ENCODE results near the gene CMIP. TPM values are rescaled to one million over a fixed set of nuclear protein-coding genes. Genes with fewer than 3 reads are reported as not detected.

The CMIP gene
- polyA plus RNA-seq, 3 donors, result 0.85 to 61.9 (median 0.93) TPM

GRCh38 chr16:81399909-81400308 lies 44.7 kb upstream of the CMIP start:
- no peak for TF ChIP-seq CTCF (IDR thresholded peaks at IDR 0.05)

GRCh38 chr16:81401035-81401950 lies 43.3 kb upstream of the CMIP start:
- no peak overlapping the region for H2AFZ ChIP-seq (ENCODE audit: insufficient read depth, low read depth, low read length, poor library complexity, severe bottlenecking)
- no peak overlapping the region for H3K4me3 Mint-ChIP-seq
- H3K9me3 ChIP-seq (replicated peaks in 1 of 2; ENCODE audit: control insufficient read depth in 1 of 2, insufficient read depth in 1 of 2, low read length in 2 of 2), result peaks cover 0 to 5% of the 10 kb centered on the region in 2 donors
- peaks cover 1 to 11% (median 4%) of the 10 kb centered on the region in 3 donors for H3K27me3 Mint-ChIP-seq (ENCODE audit: low read depth in 3 of 3)
- no peak overlapping the region for H3K9ac ChIP-seq (ENCODE audit: insufficient read depth, low read length, poor library complexity, severe bottlenecking)
- no peak overlapping the region for H3K4me3 ChIP-seq (replicated peaks in 1 of 3; ENCODE audit: low read depth in 2 of 3, low read length in 3 of 3)
- WGBS (ENCODE audit: insufficient coverage), result 91% methylated on average over 13 of the region's 19 CpGs
- TF ChIP-seq CTCF (IDR thresholded peaks at IDR 0.05), result no peak
- peaks cover 4% of the 10 kb centered on the region for H4K20me1 ChIP-seq (ENCODE audit: insufficient read depth, low read length)
- H3K4me1 Mint-ChIP-seq, result peaks cover 7% of the 10 kb centered on the region
- H3K27me3 ChIP-seq (ENCODE audit: control insufficient read depth in 2 of 2, insufficient read depth in 2 of 2, low read length in 2 of 2), result no peaks in the 10 kb centered on the region
- H3K36me3 ChIP-seq (replicated peaks in 1 of 2; ENCODE audit: control insufficient read depth in 1 of 2, insufficient read depth in 2 of 2, low read length in 2 of 2), result no peaks in the 10 kb centered on the region
- DNase-seq, result no peak
- H3K9me3 Mint-ChIP-seq, result peaks cover 0 to 11% (median 7%) of the 10 kb centered on the region in 7 donors
- no peak overlapping the region for H3K27ac Mint-ChIP-seq
- H3K4me1 ChIP-seq (ENCODE audit: control insufficient read depth in 1 of 2, insufficient read depth in 2 of 2, low read length in 2 of 2), result peaks cover 5 to 8% of the 10 kb centered on the region in 2 donors
- intact Hi-C loops (cut with micrococcal nuclease), result loop anchor here (10.0 kb wide), 1 partner anchor 314 kb away; no protein-coding TSS in a partner anchor
- no peaks in the 10 kb centered on the region for H3K36me3 Mint-ChIP-seq
- H3K4me2 ChIP-seq (replicated peaks; ENCODE audit: extremely low read depth, low read length, poor library complexity, severe bottlenecking), result no peak overlapping the region
- H3K27ac ChIP-seq (ENCODE audit: low read depth in 1 of 2, low read length in 2 of 2), result no peak overlapping the region
- H3K79me2 ChIP-seq (ENCODE audit: insufficient read depth, low read length), result no peaks in the 10 kb centered on the region

More at GRCh38 chr16:81399909-81400308, 44.7 kb upstream of the CMIP start:
- Mint-ChIP-seq H3K27ac (no peak overlapping the region), H3K4me3 (no peak overlapping the region), H3K27me3 (ENCODE audit: low read depth in 3 of 3) (peaks cover 4 to 14% (median 8%) of the 10 kb centered on the region in 3 donors), H3K4me1 (peaks cover 7% of the 10 kb centered on the region), H3K9me3 (peaks cover 0 to 10% (median 7%) of the 10 kb centered on the region in 7 donors), H3K36me3 (no peaks in the 10 kb centered on the region)
- H3K9ac ChIP-seq (ENCODE audit: insufficient read depth, low read length, poor library complexity, severe bottlenecking), result no peak overlapping the region
- no peak overlapping the region for H3K27ac ChIP-seq (ENCODE audit: low read depth in 1 of 2, low read length in 2 of 2)
- DNase-seq, result no peak
- peaks cover 5 to 8% of the 10 kb centered on the region in 2 donors for H3K4me1 ChIP-seq (ENCODE audit: control insufficient read depth in 1 of 2, insufficient read depth in 2 of 2, low read length in 2 of 2)
- WGBS (ENCODE audit: insufficient coverage), result no CpG with 5 or more reads among the region's 1 CpG
- no peak overlapping the region for H3K4me3 ChIP-seq (replicated peaks in 1 of 3; ENCODE audit: low read depth in 2 of 3, low read length in 3 of 3)
- no peak overlapping the region for H2AFZ ChIP-seq (ENCODE audit: insufficient read depth, low read depth, low read length, poor library complexity, severe bottlenecking)
- intact Hi-C loops (cut with micrococcal nuclease), result loop anchor here (10.0 kb wide), 1 partner anchor 315 kb away; no protein-coding TSS in a partner anchor
- H4K20me1 ChIP-seq (ENCODE audit: insufficient read depth, low read length), result peaks cover 4% of the 10 kb centered on the region
- H3K4me2 ChIP-seq (replicated peaks; ENCODE audit: extremely low read depth, low read length, poor library complexity, severe bottlenecking), result no peak overlapping the region
- no peaks in the 10 kb centered on the region for H3K36me3 ChIP-seq (replicated peaks in 1 of 2; ENCODE audit: control insufficient read depth in 1 of 2, insufficient read depth in 2 of 2, low read length in 2 of 2)
- no peaks in the 10 kb centered on the region for H3K27me3 ChIP-seq (ENCODE audit: control insufficient read depth in 2 of 2, insufficient read depth in 2 of 2, low read length in 2 of 2)
- no peaks in the 10 kb centered on the region for H3K79me2 ChIP-seq (ENCODE audit: insufficient read depth, low read length)
- peaks cover 0 to 5% of the 10 kb centered on the region in 2 donors for H3K9me3 ChIP-seq (replicated peaks in 1 of 2; ENCODE audit: control insufficient read depth in 1 of 2, insufficient read depth in 1 of 2, low read length in 2 of 2)

All from CD14-positive monocyte (primary cell).